Choroid plexus epithelial cell (primary cell): ENCODE results near the gene CTIF.

Source experiments
- DNase-seq: peaks from one replicate; pipeline ENCODE4 v3.0.0-alpha.2; 2010; ENCODE audit warnings: low read depth
- H3K4me3 ChIP-seq: 2 replicates; pipeline ENCODE4 v1.5.1; 2011; ENCODE audit warnings: low read depth, mild to moderate bottlenecking, control low read depth, low read length, moderate library complexity
- CTCF ChIP-seq: conservative IDR thresholded peaks from 2 replicates; pipeline ENCODE4 v1.5.1; 2011; ENCODE audit warnings: low read depth, mild to moderate bottlenecking, control low read depth, inconsistent platforms, low read length, moderate library complexity

CTIF gene

DNA sequence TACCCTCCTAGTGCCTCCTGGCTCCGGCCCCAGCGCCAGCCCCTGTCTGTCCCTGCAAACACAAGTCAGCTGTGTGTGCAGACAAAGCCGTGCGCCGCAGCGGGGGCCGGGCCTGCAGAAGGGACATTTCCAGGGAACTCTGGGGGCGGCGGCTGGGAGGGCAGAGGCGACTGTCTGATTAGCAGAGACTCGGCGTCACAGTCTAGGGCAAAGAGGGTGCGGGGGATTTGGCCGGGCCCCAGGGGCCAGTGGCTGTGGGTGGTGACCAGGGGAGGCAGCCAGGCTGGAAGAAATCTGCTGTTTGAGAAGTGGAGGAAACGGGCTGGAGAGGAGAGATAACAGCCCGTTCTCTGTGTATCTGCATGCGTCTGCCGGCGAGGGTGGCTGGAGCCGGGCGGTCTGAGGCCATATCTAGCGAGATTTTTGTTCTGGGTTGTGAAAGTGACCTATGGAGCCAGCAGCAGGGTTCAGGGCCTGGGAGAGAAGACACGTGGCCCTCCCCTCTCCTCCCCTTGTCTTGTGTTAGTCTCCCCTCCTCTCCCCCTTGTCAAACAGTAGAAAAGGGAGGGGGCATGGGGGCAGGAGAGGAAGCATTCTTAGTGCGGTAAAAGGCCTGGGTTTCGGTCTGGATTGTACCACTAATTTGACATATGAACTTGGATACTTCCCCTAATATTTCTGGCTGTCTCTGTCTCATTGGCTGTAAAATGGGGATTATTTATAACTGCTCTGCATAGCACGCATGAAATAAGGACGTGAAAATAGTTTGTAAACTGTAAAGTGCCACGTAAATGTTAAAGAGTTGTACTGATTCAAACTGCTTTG is 242.5 kb downstream of the CTIF start:
- TF ChIP-seq CTCF, result no peak
- peak overlapping the region; percentile 7 for H3K4me3 ChIP-seq
- peak; percentile 58 for DNase-seq

DNA sequence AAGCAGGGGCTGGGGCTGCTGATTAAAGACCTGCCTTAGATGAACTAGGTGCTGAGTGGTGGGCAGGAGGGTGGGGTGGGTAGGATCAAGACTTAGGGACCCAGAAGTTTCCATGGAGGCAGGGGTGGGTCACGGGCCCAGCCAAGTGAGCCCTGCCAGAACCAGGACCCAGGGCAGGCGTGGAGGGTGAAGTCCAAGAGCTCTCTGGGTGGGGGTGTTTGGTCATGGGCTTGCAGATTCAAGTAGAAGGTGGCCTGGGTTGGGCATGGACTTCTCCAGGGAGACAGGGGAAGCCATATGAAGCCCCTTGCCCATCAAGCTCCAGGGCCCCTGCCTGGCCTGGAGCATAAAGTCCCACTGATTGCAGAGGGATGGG is 243.1 kb downstream of the CTIF start:
- H3K4me3 ChIP-seq, result no peak overlapping the region
- no peak for TF ChIP-seq CTCF
- no peak for DNase-seq

DNA sequence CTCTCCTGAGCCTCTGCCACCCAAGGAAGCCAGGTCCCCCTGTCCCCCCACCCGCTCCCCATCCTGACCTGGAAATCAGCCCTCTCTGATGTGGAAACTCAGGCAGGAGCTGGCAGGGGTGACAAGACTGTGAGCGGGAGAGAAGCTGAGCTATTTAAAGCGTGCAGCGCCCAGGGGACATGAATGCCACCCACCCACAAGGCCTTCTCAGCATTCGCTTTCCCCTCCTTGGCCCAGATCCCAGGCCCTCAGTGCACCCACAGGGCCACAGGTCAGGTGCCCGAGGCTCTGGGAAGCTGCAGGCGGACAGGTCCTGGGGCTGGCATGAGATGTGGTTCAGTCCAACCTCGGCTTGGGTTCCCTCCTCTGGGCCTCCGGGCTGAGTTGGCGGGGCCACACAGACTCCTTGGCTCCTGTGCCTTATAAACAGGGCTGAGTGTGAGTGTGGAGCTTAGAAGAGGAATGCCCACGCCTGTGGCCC is 243.6 kb downstream of the CTIF start:
- TF ChIP-seq CTCF, result no peak
- no peak overlapping the region for H3K4me3 ChIP-seq
- DNase-seq, result no peak

DNA sequence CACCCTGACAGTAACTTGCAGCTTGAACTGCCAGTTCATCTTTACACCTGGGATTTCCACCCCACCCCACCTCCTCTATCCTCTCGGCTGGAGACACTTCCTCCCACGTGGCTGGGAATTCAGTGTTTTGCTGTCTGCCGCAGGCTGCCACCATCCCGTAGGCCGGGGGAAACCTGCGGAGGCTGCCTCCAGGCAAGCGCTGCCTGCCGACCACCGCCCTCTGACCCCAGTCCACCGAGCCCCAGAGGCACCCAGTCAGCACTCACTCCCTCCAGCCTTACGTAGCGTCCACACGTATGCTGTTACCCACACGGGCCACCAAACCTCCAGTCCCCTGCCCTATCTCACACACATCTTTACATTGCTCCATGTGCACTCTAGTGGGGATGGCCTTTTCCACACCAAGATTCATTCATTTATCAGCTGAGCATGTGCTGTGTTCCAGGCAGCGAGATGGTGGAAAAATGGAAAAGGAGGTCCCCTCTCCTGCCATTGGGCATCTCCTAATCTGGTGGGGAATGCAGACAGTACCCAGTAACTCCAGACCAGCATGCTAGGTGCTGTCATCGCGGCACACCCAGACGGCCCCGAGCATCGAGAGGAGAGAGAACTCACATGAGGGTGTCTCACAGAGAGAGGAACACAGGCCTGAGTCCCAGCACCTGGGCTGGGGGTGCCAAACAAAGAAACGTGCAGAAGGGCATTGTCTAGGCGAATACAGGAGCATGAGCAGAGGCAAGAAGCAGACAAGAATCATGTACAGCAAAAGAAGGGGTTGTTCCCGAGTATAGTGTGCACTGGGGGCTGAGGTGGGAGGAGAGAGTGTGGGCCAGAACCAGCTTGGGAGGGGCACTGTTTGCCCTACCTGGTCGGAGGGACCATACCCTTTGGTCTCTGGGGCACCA is 245.0 kb downstream of the CTIF start:
- H3K4me3 ChIP-seq, result no peak overlapping the region
- DNase-seq, result no peak
- TF ChIP-seq CTCF, result no peak

DNA sequence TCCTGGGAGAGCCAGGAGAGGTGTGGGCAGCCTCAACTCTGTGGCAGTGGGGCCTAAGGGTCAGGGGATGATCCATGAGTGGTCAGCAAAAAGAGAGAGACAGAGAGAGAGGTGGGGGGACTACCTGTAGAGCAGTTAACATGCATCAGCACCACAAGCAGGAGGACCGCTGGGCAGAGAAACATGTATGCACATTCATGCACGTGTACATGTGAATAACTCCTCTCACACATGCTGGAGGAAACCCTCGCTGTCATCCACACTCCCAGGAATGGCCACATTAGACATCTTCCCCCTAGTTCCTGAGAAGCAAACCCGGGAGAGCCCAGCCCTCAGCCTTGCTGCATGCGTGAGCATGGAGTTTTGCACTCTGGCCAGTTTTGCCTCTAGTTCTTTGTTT is 245.8 kb downstream of the CTIF start:
- no peak for TF ChIP-seq CTCF
- DNase-seq, result no peak
- no peak overlapping the region for H3K4me3 ChIP-seq

DNA sequence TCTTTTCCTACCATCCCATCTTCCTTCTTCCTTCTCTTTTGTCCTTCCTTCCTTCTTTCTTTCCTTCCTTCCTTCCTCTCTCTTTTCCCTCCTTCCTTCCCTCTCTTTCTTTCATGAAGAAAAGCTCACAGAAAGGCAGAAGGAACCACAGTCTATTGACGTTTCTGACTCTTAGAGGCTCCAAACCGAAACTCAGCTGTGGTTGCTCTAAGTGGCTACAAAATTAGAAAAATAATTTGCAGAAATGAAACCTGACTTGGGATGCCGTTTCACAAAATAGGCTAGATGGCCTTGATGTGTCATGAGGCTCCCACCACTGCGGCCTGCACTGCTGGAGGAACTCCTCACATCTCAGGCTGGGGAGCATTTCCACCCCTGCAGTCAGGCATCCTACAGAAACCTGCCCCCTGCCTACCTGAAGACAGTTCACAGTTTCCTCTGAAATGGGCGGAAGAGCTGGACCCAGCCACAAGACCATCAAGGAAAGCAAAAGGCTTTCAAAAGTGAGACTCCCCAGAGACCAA is 246.3 kb downstream of the CTIF start:
- DNase-seq, result no peak
- H3K4me3 ChIP-seq, result no peak overlapping the region
- TF ChIP-seq CTCF, result no peak
